Fibroblast of skin of right quadriceps (primary cell): ENCODE data around the gene USP32.
"Not testable (repeated sequence)": the region's sequence is repeated elsewhere in the genome, so short reads cannot be mapped to it uniquely, and the experiment has no call there.

ENCODE experiments used
- DNase-seq: peaks from one replicate; pipeline ENCODE4 v3.0.0-alpha.2; 2013

The USP32 gene

DNA sequence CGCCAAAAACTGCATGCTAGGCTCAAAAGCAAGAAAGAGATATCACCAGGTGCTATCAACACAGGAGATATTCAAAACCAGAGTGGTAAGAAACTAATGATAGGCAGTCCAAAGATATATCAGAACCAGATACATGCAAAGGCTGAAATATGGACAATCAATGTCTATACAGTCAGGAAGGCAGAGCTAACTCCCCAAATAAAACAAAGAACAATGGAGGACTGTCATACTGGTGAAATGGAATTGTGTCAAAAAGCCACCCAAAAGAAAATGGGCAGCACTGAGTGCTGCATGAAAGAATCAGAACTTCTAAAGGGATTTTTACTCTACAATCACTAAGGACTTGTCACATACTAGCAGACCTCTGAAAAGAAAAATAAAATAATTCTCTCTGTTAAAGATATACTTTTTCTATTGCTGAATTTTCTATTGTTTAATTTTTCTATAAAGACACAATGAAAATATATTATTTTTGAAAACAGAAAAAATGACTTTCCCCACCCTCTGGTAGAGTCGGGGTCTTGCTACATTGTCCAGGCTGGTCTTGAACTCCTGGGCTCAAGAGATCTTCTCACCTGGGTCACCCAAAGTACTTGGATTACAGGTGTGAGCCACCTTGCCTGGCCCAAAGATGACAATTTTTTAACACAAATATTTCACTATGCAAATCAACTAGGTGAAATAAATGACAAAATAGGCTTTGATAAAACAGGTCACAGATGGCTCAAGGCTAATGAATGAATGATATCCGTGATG, 98.2 kb downstream of the USP32 start:
- no peak for DNase-seq

DNA sequence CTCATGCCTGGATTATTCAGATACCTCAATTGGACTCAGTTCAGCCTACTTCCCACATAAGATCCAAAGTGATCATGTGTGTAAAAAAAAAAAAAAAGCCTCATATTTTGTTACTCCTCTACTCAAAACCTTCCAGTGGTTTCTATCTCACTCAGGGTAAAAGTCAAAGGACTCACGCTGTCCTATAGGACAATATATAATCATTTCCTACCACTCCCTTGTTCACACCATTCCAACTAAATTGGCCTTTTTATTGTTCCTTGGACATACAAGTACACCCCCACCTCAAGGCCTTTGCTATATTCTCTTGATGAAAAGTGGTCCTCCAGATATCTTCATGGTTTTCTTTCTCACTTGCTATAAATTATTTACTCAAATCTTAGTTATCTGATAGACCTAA, 99.2 kb downstream of the USP32 start:
- no peak for DNase-seq

DNA sequence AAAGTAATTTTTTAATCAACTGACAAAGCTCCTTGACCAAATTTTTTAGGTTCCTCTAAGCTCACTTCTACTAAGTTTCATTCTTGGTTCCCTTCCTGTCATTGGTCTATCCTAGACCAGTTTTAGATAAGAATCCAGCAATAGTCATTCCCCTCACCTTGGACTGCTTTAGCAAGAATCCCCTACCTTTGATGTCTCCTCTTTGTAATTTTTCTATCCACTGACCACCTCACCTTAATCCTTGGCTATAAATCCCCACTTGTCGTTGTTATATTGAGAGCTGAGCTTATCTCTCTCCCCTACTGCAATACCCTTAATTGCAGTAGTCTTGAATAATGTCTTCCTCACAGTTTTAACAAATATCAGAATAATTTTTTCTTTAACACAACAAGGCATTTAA, 107.2 kb downstream of the USP32 start:
- DNase-seq: no peak

DNA sequence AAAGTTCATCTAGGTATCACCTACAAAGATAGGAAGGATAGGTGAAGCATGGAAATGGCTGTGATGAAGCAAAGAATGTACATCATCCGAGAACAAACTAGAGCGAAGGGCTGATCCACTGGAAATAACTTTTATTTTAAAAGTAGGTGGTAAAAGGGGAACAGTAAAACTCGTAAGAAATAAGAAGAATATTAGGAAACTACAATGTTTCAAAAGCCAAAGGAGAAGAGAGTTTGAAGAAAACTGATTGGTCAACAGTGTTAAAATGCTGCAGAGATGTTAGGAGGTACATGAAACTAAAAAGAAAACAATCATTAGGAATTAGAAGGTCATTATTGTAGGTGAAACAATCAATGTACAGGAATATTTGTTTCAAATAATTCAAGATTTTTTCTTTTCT, 108.1 kb downstream of the USP32 start:
- no peak for DNase-seq

DNA sequence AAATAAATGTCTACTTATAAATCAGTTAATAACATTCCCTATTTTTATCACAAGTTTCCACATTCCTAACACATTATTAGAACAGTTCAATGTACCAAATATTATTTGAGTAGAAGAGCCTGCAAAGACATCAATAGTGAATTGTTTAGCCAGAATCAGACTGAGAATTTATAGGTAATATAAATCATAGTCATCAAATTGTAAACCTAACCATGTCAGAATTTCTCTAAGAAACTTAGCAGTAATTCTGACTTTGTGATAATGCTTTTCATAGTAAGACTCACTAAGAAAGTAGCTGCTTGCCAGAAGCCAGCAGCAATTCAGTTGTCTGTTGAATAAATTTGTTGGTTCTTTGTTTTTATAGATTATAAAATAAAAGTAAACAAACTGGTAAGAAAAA, 111.3 kb downstream of the USP32 start:
- DNase-seq: no peak

DNA sequence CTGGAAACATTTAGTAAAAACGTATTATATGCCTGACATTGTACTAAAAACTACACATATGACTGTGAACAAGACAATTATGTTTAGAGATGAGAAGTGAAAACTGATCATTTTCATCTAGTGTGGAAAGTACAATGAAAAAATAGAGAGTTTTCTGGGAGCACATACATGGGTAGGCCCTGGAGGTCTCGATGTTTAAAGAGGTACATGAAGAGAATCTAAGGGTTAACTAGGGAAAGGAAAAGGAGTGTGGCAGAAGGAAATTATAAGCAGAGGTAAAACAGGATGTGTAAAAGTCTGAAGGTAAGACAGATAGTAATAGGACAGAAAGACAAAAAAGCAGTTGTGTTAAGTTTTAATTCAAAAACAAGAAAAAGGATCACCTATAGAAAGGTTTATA, 113.7 kb downstream of the USP32 start:
- no peak for DNase-seq

DNA sequence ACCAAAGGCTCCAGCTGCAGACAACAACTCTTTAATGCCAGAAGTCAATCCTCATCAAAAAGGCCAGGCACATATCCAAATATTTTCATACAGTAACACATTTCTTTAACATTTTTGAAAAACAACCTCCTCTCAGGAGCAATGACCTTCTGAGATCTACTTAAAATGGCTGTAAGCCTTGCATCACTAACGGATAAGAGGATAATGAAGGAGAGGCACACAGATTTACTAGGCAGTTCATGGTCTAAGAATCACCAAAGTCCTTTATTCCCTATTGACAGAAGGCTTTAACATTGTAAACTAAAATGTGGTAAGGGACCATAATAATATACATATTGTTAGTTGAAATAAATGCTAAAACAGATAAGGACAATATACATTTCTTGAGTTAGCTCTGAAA, 114.7 kb downstream of the USP32 start:
- DNase-seq: no peak

DNA sequence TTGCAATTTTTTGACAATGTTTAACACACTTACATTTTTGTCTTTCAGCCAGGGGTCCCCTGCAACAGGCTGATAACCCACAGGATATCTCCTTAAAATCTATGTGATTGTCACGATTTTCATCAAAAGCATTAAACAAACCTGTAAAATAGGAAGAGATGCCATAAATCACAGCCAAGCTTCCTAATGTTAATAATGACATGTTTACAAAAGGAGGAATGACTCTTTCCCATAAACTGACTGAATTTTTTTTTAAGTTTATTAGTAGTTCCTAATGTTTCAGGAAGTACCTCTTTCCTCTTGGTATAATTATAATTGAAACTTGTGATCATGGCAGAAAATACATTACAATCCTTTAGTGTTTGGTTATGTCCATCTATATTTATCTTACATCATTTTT, 122.5 kb downstream of the USP32 start:
- DNase-seq: no peak

DNA sequence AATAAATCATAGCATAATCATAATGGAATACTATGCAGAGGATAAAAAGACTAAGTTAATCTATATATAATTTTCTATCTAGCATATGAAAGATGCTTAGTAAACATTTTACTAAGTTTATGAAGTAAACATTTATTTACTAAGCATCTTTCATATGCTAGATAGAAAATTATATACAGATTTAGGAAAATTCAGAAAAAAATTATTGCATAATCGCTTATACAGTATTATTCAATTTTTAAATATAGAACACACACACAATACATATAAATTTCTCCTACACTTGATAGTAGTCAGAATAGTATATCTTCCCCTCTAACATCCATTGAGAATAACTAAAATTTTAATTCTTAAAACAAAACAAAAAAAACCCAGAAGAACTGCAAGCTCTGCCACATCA, 131.4 kb downstream of the USP32 start:
- DNase-seq: no peak

DNA sequence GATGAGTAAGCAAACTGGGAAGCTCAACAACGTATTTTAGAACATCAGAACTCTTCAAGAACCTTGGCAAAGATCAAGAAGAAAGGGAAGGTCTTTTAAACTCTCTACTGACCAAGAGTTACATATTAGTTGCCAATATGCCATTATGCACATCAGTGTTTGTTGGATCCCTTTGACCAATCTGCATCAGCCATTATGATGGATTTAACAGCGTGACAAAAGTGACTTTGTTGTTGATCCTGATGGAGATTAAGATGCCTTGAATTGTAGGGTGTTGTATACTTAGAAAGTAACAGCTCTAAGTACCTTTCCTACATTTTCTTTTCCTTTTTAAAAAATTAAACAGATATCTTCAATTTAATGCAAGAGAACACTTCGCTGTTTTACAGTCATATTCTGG, 133.6 kb downstream of the USP32 start:
- no peak for DNase-seq

DNA sequence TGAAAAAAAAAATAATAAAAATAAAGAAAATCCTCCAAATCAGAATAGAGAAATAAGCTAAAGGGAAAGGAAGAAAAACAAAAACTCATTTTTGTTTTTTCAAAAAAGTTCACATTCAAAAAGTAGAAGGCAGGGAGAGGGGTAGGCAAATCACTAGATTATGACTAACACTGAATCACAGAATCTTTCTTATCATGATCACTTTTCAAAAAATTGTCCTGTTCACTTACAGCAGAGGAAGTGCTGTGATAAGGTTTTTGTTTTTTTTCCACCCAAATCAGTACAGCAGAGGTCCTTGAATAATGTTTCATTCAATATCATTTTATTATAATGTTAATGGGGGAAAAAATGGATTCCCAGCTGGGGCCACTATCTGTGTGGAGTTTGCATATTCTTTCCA, 135.8 kb downstream of the USP32 start:
- DNase-seq: no peak

DNA sequence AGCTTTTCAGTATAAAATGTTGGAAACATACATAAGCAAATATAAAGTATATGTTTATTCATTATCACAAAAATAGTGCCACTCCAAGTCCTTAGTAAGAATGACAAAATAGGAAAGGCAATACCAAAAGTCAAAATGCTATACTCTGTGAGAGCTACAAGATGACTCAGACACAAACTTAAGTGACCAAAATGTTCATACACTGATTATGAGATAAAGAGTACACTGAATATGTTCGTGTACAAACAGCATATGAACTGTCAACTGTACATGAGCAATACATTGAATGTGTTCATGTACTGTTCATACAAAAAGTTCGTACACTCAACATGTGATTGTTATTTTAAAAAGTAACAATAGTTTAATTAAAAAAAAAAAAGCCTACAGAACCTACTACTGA, 138.9 kb downstream of the USP32 start:
- no peak for DNase-seq

DNA sequence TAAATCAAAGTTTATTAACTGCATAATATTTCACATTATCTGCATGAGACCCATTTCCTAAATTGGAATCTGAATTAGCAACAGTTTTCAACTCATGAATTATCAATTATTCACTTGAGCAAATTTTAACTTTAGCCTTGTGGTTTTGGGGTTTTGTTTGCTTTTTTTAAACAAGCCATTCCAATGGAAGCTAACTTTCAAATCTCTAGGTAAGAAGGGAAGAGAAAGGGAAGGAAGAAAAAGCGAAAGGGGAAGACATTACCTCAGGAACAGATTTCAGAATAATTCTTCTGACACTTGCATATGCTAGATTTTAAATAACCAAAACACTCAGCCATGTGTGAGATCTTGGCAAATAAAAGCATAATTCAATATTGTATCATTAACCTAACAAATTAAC, 139.5 kb downstream of the USP32 start:
- no peak for DNase-seq

DNA sequence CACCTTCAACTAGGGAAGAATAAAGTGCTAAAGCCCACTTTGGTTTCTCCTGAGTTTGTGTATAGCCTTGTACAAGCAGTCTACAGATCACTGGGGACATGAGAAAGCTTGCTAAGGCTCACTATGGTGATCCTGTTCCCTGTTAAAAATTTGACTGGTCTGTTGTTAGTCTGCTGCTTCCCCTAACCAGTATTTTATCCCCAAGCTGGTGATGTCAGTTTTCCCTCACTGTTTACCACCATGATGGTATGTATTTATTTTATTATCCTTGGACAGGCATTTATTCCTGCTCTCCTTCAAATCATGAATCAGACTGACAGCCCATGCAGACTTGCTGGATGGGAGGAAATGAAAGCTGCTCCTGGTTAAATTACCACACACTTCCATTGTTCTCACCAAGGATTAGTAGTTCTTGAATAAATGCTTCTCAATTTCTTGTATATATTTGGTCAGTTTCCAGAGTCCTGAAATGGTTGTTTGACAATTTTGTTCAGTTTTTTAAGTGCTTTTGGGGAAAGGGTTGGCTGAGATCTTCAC, 142.6 kb downstream of the USP32 start:
- peak; percentile 8 for DNase-seq

DNA sequence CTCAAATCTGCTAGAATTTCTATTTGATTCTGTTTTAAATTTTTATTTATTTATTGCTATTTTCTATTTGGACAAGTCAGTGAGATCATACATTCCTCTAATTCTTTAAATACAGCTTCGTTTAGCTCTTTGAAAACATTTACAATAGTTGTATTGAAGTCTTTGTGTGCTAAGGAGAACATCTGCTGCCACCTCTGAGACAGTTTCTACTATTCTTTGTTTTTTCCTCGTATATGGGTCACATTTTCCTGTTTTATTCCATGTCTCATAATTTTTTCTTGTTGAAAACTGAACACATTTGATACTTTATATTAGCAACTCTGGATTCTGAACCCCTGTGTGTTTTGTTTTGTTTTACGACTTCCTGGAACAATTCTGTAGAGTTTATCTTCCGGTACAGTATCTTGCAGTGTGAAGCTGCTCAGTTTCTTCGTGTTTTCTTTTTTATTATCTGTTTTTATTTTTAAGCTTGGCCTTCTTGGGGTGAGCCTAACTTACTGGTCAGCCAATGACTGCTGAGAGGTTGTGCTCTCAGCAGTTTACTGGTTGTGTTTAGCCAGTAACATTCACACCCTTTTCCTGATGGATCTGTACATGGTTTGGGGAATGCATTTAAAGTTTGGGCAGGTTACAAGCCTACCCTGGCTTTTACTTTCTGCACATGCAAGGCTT, 143.2 kb downstream of the USP32 start:
- no peak for DNase-seq

DNA sequence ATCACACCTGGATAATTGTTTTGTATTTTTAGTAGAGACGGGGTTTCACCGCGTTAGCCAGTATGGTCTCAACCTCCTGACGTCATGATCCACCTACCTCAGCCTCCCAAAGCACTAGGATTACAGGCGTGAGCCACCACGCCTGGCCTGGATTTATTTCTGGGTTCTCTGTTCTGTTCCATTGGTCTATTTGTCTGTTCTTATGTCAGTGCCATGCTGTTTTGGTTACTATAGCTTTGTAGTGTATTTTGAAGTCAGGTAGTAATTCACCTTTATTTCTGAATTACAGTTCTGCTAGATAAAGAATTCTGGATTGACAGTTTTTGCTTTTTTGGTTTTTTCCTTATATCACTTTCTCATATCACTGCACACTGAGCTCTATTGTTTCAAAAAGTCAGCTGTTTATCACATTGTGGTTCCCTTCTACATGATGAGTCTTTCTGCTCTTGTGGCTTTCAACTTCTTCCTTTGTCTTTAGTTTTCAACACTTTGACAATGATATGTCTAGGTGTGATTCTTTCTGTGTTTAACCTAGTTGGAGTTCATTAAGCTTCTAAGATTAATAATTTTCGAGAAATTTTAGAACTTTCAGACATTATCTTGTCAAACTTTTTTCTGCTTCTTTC, 144.0 kb downstream of the USP32 start:
- no peak for DNase-seq

DNA sequence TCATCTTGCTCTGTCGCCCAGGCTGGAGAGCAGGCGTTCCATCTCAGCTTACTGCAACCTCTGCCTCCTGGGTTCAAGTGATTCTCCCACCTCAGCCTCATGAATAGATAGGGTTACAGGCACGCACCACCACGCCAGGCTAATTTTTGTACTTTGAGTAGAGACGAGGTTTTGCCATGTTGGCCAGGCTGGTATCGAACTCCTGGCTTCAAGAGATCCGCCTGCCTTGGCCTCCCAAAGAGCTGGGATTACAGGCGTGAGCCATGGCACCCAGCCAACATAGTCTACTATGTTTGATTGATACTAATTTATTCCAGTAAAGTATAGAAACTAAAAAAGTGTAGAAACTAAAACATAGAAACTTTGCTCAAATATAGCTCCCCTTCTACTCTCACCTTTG, 147.3 kb downstream of the USP32 start:
- DNase-seq: no peak

DNA sequence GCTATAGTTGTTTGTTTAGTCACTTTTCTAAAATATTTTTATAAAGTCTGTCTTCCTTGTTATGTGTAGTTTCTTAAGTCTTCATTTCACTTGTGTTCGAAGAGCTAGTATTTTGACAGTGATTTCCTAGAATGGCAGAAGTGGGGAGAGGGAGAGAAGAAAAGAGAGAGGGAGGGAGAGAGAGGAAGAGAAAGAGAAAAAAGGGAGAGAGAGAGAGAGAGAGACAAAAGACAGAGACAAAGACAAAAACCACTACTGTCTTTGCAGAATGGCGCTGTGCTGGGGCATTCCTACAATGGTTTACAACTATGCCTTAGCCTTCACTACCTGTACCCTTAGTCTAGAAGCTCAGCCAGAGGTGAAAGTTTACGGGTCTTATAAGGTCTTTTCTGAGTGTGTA, 151.6 kb downstream of the USP32 start:
- no peak for DNase-seq

DNA sequence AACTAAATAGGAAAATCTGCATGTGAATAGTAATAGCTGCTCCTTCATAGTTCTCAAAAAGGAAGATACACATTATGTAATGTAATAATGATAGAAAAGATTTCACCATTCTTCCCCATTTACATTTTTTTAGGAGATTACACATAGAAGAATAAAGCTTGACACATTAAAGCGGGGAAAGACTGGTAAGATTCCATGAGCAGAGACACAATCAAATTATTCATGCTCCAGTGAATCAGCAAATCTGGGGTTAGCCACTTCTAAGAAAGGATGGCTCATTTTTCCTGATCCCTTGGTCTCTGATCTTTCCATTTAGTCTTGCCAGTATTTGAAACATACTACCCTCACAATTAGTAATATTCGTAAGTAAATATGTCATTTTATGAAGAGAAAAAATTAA, 160.2 kb downstream of the USP32 start:
- DNase-seq: peak; percentile 51

DNA sequence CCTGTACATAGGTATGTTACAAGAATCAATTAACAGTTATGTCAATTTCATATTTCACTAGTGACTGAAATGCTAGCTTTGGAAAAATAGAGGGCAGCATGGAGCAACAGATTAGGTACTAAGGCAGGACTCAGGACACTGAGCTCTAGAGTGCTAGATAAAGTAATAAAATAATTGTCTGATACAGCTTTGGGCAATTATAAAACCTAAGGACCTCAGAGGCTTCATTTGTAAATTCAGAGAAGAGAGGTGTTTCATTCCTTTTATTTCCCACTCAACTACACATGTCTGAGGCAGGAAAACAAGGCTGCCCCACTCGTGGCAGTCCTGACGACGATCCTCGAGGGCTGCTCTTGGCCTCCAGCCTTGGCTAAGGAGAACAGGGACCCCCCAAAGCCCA, 160.7 kb downstream of the USP32 start:
- peak; percentile 28 for DNase-seq

DNA sequence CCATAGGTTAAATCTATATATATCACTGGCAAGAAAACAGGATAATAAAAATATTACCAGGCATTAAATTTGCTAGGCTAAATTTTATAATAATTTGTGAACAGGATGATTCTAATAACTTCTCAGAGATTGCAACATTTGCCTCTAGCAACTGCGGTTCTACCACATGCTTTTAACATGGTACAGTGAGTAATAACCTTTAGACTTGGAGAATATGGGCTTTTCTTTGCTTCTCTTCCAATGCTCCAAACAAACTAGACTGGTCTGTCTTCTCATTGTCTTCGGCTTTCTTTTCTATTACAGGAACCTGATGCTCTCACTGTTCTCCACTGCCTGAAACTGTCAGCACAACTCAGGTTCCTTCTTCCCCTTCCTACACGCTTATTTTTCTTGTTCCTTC, 161.6 kb downstream of the USP32 start:
- DNase-seq: no peak

DNA sequence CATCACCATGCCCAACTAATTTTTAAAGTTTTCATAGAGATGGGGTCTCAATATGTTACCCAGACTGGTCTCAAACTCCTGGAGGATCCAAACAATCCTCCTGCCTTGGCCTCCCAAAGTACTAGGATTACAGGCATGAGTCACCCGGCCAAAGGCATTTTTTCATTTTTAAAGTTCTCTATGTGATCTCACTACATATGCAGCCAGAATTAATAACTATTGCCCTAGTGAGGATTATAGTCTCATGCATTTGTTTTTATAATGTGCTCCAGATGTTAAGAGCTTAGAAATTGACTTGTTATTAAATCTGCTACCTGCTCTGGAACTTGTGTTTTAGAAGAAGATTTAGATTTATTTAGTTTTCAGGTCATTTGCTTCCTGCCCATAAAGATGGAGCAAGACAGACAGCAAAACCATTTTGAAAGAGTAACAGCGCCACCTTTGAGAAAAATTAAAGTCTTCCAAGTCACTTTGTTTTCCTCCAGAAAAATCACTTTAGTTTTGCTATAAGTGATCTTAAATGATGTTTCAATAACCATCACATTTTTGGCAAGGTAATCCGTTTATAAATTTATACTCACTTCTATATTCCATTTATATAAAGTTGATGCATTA, 162.6 kb downstream of the USP32 start:
- DNase-seq: peak; percentile 53

DNA sequence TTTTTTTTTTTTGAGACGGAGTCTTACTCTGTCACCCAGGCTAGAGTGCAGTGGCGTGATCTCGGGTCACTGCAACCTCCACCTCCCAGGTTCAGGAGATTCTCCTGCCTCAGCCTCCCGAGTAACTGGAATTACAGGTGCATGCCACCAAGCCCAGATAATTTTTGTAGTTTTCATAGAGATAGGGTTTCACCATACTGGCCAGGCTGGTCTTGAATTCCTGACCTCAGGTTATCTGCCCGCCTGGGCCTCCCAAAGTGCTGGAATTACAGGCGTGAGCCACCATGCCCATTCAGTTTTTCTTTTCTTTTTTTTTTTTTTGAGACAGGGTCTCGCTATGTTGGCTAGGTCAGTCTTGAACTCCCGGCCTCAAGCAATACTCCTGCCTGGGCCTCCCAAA, 164.7 kb downstream of the USP32 start:
- DNase-seq: not testable (repeated sequence)

DNA sequence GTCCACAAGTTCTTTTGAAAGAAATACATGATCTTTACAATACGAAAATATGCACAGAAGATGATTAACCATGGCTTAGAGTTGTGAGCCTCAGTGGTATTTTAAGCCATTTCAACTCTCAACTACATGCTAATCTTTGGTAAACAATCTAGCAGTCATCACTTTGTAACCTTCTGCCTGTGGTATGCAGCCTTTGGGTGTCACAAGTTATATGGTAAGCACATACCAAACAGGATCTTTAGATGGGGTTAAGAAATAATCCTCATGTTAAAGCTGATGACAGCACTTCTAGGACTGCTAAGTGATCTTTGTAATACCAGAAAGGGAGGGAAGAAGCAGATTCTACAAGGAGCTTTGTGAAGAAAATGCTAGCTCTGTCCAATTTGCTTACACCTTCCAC, 167.9 kb downstream of the USP32 start:
- DNase-seq: peak; percentile 22
